ENCODE measurements around the gene G6PD. TPM values are rescaled to one million over a fixed set of nuclear protein-coding genes. Genes with fewer than 3 reads are reported as not detected.
A peak's percentile ranks its signal among the peaks of the same experiment; 100 is the strongest.
"Not testable (repeated sequence)": the region's sequence is repeated elsewhere in the genome, so short reads cannot be mapped to it uniquely, and the experiment has no call there.

Gene G6PD
- total RNA-seq, 2 donors from 2014 or later: 46.9 to 47.3 TPM

GRCh38 chrX:154558896-154559295, 12.2 kb upstream of the G6PD start:
- H3K36me3 Mint-ChIP-seq (ENCODE audit: insufficient read depth in 2 of 2); ATAC-seq (replicated peaks in 1 of 2); H3K4me3 Mint-ChIP-seq; H3K27ac Mint-ChIP-seq; H3K9me3 Mint-ChIP-seq; DNase-seq; H3K4me1 Mint-ChIP-seq (ENCODE audit: low read depth); H3K27me3 Mint-ChIP-seq (ENCODE audit: low read depth): not testable (repeated sequence)

GRCh38 chrX:154558060-154558690, 11.5 kb upstream of the G6PD start:
- H3K27me3 Mint-ChIP-seq (ENCODE audit: low read depth); H3K9me3 Mint-ChIP-seq; H3K36me3 Mint-ChIP-seq (ENCODE audit: insufficient read depth in 2 of 2); H3K4me3 Mint-ChIP-seq; H3K27ac Mint-ChIP-seq; DNase-seq; H3K4me1 Mint-ChIP-seq (ENCODE audit: low read depth): not testable (repeated sequence)
- ATAC-seq (replicated peaks in 1 of 2): peak; percentile 79 to 82

- Mint-ChIP-seq H3K27me3 (ENCODE audit: low read depth) (peaks cover 12% of the 10 kb centered on the region), H3K4me1 (ENCODE audit: low read depth) (peaks cover 33% of the 10 kb centered on the region)
- not testable (repeated sequence) for H3K4me3 Mint-ChIP-seq; H3K27ac Mint-ChIP-seq; H3K36me3 Mint-ChIP-seq (ENCODE audit: insufficient read depth in 2 of 2); DNase-seq; H3K9me3 Mint-ChIP-seq; ATAC-seq (replicated peaks in 1 of 2)
Measured at GRCh38 chrX:154552112-154552806, 5.6 kb upstream of the G6PD start.

DNA sequence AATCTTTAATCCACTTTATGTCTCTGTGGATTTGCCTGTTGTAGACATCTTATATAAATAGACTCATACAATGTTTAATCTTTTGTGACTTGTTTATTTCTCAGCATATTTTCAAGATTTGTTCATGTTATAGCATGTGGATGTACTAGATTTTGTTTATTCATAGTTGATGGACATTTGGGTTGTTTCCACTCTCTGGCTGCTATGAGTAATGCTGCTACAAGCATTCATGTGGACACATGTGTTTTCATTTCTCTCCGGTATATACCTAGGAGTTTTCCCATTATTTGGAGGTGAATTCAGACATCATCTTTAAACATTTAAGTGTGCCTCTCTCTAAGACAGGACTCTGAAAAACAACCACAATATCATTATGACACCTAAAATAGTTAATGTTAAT, 3.1 kb upstream of the G6PD start:
- Mint-ChIP-seq H3K27ac (peak overlapping the region; percentile 58), H3K36me3 (ENCODE audit: insufficient read depth in 2 of 2) (peaks cover 5 to 7% of the 10 kb centered on the region in 2 donors), H3K4me1 (ENCODE audit: low read depth) (peaks cover 48% of the 10 kb centered on the region), H3K27me3 (ENCODE audit: low read depth) (peaks cover 12% of the 10 kb centered on the region), H3K4me3 (peak overlapping the region; percentile 50 to 86), H3K9me3 (no peaks in the 10 kb centered on the region)
- no peak for ATAC-seq (replicated peaks in 1 of 2)
- no peak for DNase-seq

DNA sequence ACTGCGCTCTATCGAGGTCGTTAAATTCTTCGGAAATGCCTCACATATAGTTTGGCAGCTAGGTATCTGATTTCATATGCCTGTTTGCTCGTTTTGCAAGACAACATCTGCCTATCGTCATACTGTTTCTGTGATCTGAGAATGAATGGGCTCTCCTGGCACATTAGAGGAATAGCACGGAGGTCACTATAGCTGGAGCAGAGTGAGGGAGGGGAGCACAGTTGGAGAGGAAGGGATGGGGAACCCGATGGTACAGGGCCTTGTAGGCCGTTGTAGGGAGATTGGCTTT, 1.3 kb upstream of the G6PD start:
- peaks cover 8% of the 10 kb centered on the region for H3K27me3 Mint-ChIP-seq (ENCODE audit: low read depth)
- H3K4me3 Mint-ChIP-seq: peak overlapping the region; percentile 86 to 95
- H3K4me1 Mint-ChIP-seq (ENCODE audit: low read depth): peaks cover 62% of the 10 kb centered on the region
- no peaks in the 10 kb centered on the region for H3K9me3 Mint-ChIP-seq
- ATAC-seq (replicated peaks in 1 of 2): no peak
- H3K36me3 Mint-ChIP-seq (ENCODE audit: insufficient read depth in 2 of 2): peaks cover 4 to 5% of the 10 kb centered on the region in 2 donors
- no peak for DNase-seq
- H3K27ac Mint-ChIP-seq: peak overlapping the region; percentile 79

DNA sequence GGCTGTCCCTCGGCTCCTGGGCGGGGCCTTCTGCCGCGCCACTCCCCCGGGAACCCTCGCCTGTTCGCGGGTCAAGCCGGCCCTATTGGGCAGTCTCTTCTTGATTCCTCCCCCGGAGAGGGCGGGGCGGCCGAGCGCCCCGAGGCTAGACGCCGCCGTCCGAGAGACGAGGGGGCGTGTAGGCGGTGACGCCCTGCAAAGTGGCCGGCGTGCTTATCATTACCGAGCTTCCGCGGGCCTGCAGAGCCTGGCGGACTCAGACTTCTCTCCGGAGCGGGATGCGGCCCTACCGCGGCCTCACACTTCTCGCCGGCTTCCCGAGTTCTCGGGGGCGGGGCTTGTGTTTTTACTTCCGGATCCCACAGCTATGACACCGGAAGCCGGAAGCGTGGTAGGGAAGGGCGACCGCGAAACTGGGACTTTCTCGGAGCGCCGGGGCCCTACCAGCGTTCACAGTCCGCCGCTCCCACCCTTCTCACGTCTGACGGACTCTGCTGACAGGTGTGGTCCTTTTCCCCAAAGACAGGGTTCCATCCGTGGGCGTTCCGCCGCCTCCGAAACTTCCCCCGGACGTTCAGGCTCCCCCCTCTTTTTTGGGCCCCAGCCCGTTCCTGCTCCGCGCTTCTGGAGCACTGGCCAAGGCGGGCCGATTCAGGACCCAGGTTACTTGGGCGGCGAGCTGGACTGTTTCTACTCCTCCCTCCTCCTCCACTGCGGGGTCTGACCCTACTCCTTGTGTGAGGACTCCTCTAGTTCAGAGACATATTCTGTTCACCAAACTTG, 790 bp upstream of the G6PD start, which contains the start of gene IKBKG:
IKBKG (plus strand) TSS at position 376 of the 783 bp plus-strand sequence. CDS start 4,383 bp downstream, outside the sequence.
- peaks cover 8% of the 10 kb centered on the region for H3K27me3 Mint-ChIP-seq (ENCODE audit: low read depth)
- peak within 1 kb of the TSS; percentile 86 to 95 for H3K4me3 Mint-ChIP-seq
- no peaks in the 10 kb centered on the region for H3K9me3 Mint-ChIP-seq
- H3K4me1 Mint-ChIP-seq (ENCODE audit: low read depth): peaks cover 68% of the 10 kb centered on the region
- peak; percentile 91 to 92 for DNase-seq
- peak within 1 kb of the TSS; percentile 79 for H3K27ac Mint-ChIP-seq
- peaks cover 3 to 5% of the 10 kb centered on the region in 2 donors for H3K36me3 Mint-ChIP-seq (ENCODE audit: insufficient read depth in 2 of 2)
- ATAC-seq (replicated peaks in 1 of 2): peak; percentile 84 to 87

DNA sequence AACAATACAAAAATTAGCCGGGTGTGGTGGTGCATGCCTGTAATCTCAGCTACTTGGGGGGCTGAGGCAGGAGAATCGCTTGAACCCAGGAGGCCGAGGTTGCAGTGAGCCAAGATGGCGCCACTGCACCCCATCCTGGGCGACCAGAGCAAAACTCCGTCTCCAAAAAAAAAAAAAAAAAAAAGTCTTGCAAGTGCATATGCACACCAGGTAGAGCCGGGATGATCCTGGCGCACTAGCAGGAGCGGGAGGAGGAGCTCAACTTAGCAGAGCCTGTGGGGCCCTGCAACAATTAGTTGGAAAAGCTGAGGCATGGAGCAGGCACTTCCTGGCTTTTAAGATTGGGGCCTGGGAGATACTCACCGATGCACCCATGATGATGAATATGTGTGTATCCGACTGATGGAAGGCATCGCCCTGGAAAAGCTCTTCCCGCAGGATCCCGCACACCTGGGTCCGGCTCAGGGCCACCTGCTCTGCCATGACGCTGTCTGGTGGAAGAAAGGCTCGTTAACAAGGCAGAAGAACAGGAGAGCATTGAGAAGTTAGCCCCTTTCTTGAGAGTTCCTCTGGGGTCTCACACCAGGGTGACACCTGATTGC, 872 bp downstream of the G6PD start:
- no peak for DNase-seq
- Mint-ChIP-seq H3K36me3 (ENCODE audit: insufficient read depth in 2 of 2) (peaks cover 4 to 5% of the 10 kb centered on the region in 2 donors), H3K27me3 (ENCODE audit: low read depth) (no peaks in the 10 kb centered on the region), H3K27ac (peak overlapping the region; percentile 33), H3K4me3 (peak overlapping the region; percentile 70 to 75), H3K4me1 (ENCODE audit: low read depth) (peaks cover 67% of the 10 kb centered on the region), H3K9me3 (no peaks in the 10 kb centered on the region)
- ATAC-seq (replicated peaks in 1 of 2): no peak

- H3K4me1 Mint-ChIP-seq (ENCODE audit: low read depth): peaks cover 52% of the 10 kb centered on the region
- no peaks in the 10 kb centered on the region for H3K27me3 Mint-ChIP-seq (ENCODE audit: low read depth)
Measured at GRCh38 chrX:154542723-154543424, 3.8 kb downstream of the G6PD start.

DNA sequence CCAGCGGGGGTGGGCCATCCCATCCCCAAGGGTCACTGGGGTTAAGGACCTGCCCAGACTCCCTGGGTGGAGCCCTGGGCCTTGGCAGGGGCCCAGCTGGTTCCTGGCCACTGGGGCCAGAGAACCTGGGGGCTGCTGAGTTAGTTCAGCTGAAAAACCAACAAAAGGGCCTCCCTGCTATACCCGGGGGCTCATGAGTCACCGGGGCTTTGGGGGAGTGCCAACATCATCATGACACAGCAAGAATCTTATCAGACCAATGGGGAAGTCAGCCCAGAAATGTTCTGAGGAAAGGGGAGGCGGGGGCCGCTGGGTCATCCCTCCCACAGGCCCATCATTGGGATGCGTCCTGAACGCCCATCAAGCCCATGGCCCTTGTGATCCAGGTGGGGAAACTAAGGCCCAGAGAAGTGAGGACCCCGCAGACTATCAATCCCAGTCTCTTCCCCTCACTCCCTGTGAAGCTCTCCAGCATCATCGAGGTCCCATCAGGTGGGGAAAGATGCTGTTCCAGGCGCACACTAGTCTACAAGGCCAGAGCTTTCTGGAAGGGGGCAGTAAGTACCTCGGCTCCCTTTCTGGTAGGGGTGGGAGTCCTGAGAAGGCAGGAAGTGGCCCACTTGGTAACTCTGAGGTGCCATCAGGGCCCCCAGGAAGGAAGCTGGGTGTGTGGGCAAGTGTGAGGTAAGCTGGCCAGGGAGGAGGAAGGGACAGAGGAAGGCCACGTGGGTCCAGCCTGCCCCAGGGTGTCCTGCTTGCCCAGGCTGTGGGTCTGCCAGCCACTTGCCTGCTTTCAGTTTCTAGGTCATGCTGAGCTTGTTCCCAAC, 4.5 kb downstream of the G6PD start:
- ATAC-seq (replicated peaks in 1 of 2): peak; percentile 40 to 55
- Mint-ChIP-seq H3K4me1 (ENCODE audit: low read depth) (peaks cover 52% of the 10 kb centered on the region), H3K27me3 (ENCODE audit: low read depth) (no peaks in the 10 kb centered on the region), H3K27ac (peak overlapping the region; percentile 94), H3K9me3 (no peaks in the 10 kb centered on the region), H3K4me3 (peak overlapping the region; percentile 79 to 85), H3K36me3 (ENCODE audit: insufficient read depth in 2 of 2) (peaks cover 0 to 3% of the 10 kb centered on the region in 2 donors)
- DNase-seq: peak; percentile 59 to 60

More at GRCh38 chrX:154542723-154543424, 3.8 kb downstream of the G6PD start:
- H3K36me3 Mint-ChIP-seq (ENCODE audit: insufficient read depth in 2 of 2): peaks cover 0 to 4% of the 10 kb centered on the region in 2 donors
- no peaks in the 10 kb centered on the region for H3K9me3 Mint-ChIP-seq
- H3K27ac Mint-ChIP-seq: peak overlapping the region; percentile 94
- peak; percentile 27 to 39 for DNase-seq
- no peak for ATAC-seq (replicated peaks in 1 of 2)
- H3K4me3 Mint-ChIP-seq: peak overlapping the region; percentile 79 to 85

GRCh38 chrX:154541589-154541895, 5.1 kb downstream of the G6PD start:
- peaks cover 0 to 3% of the 10 kb centered on the region in 2 donors for H3K36me3 Mint-ChIP-seq (ENCODE audit: insufficient read depth in 2 of 2)
- peaks cover 52% of the 10 kb centered on the region for H3K4me1 Mint-ChIP-seq (ENCODE audit: low read depth)
- DNase-seq (no peak), ATAC-seq (replicated peaks in 1 of 2) (no peak)
- H3K27me3 Mint-ChIP-seq (ENCODE audit: low read depth): no peaks in the 10 kb centered on the region
- no peaks in the 10 kb centered on the region for H3K9me3 Mint-ChIP-seq
- no peak overlapping the region for H3K27ac Mint-ChIP-seq
- H3K4me3 Mint-ChIP-seq: peak overlapping the region in 1 of 2 donors; percentile 79

GRCh38 chrX:154540897-154541535, 5.6 kb downstream of the G6PD start:
- Mint-ChIP-seq H3K9me3 (no peaks in the 10 kb centered on the region), H3K27me3 (ENCODE audit: low read depth) (no peaks in the 10 kb centered on the region), H3K4me1 (ENCODE audit: low read depth) (peaks cover 49% of the 10 kb centered on the region), H3K36me3 (ENCODE audit: insufficient read depth in 2 of 2) (peaks cover 0 to 3% of the 10 kb centered on the region in 2 donors), H3K4me3 (no peak overlapping the region), H3K27ac (no peak overlapping the region)
- ATAC-seq (replicated peaks in 1 of 2) (no peak), DNase-seq (no peak)

Data from activated T-cell treated with anti-CD3 and anti-CD28 coated beads, Interleukin-2, amount 50 U/mL, for 72 hours (primary cell).